HL-60/S4 treated with phorbol 12-myristate 13-acetate at 8.2 ng/mL for 4 days and 3 days (cell line): ENCODE measurements around the gene KCNK18.
"Not testable (repeated sequence)": the region's sequence is repeated elsewhere in the genome, so short reads cannot be mapped to it uniquely, and the experiment has no call there.

Experiments used
- in situ Hi-C: fragments of 300-500 bp; cut with MboI; formaldehyde crosslinking; loops from 2 replicates; pipeline ENCODE4 v1.15.0; 2022; ENCODE audit warnings: low sequenced_read_pairs

KCNK18 gene

DNA sequence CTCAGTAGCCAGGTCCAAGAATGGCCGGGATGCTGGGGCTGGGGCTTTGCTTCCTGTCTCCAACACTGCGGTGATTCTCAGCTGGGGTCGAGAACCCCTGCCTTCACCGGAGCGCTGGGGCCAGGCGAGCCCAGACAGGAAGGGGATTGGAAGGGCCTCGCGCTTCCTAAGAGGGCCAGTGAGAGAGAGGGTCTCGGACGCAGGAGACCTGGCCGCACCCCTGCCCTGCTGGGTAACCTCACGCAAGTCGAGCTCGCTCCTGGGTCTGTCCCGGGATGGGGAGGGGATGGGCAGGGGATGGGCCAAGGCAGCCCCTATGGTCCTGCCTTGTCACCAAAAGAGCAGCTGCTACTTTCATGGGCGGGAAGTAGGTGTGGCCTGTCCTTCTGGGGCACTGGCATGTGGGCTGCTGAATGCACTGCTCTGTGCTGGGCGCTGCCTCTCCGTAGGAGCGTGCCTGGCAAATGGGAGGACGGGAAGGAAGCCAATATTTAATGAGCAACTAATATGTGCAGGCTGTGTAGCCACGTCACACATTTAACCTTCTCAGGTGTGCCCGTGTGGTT lies 20.0 kb downstream of the KCNK18 start:
- in situ Hi-C loops: loop anchor here (25.0 kb wide), 1 partner anchor 1020 kb away; no protein-coding TSS in a partner anchor

- in situ Hi-C loops: loop anchor here (25.0 kb wide), 1 partner anchor 1019 kb away; no protein-coding TSS in a partner anchor
Observed at GRCh38 chr10:117218654-117219053, 21.4 kb downstream of the KCNK18 start.

DNA sequence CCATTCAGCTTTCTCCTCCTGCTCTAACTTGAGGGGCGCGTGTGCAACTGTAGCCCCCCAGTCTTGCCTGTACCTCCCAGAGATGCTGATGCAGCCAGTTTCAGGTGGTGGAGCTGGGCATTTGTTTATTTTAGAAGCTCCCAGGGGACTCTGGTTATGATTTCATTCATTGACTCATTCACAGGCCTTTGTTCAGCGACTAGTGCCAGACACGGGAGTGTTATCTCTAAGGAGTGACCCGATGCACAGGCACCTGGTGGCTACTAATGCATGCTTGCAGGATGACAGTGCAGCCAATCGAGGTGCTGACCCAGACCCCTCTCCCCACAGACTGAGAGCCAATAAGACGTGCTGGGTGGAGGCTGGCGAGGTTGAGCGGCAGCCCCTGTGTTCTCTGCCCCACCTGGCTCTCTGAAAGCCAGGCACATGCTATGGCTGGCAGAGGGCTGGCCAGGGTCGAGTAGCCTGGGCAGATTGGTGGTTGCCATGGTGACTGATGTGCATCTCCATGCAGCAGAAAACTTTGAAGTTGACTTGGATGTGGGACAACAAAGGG lies 23.9 kb downstream of the KCNK18 start:
- in situ Hi-C loops: loop anchor here (10.0 to 25.0 kb wide), 2 partner anchors 94 to 1016 kb away; no protein-coding TSS in a partner anchor

GRCh38 chr10:117222552-117222951 lies 25.3 kb downstream of the KCNK18 start:
- in situ Hi-C loops: loop anchor here (10.0 to 25.0 kb wide), 2 partner anchors 92 to 1015 kb away; no protein-coding TSS in a partner anchor

GRCh38 chr10:117222976-117223692 lies 25.8 kb downstream of the KCNK18 start:
- in situ Hi-C loops: loop anchor here (10.0 to 25.0 kb wide), 2 partner anchors 92 to 1014 kb away; no protein-coding TSS in a partner anchor

DNA sequence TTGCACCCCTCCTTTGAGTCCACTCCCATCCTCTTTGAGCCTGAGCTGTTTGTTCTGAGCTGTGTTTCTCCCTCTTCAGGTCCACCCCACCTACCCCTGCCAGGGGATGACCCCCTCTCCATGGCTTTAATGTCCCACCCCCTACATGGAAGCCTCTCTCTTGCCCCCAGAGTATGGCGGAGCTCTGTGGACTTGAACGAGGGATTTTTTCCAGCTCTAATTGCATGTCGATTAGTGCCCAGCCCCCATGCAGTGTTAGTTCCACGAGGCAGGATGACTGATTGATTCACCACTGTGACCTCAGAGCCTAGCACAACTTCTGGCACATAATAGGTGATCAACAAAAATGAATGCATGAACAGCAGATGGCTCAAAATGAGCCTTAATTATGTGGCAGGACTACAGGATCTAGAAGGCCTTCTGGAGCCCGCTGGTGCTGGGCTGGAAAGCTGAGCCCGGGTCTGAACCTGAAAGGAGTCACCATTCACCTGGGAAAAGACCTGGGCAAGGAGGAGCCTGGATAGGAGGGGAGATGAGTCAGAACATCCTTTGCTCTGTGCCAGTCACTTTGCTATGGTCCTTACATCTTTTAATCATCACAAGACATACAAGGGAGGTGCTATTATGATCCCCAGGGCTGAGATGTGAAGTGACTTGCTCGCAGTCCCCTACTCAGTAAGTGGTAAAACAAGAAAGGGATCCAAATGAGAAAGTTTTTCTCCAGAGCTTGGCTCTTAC lies 26.6 kb downstream of the KCNK18 start:
- in situ Hi-C loops: loop anchor here (10.0 to 25.0 kb wide), 2 partner anchors 91 to 1013 kb away; no protein-coding TSS in a partner anchor

DNA sequence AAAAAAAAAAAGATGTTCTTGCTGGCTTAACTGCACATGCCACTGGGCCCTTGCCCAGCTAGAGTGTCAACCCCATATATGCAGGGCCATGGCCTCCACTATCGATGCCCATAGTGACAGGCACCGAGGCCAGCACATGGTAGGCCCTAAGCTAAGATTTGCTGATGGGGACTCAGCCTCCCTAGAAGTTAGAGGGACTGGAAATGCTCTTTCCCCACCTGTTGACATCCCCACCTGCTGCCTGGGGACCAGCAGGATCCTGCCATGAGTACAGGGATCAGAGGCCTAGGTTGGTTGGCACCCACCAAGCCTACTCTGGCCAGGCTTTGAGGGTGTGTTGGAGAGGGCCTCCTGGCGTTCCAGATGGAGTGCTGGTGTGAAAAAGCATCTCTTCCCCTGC lies 27.6 kb downstream of the KCNK18 start:
- in situ Hi-C loops: loop anchor here (10.0 to 25.0 kb wide), 2 partner anchors 90 to 1012 kb away; no protein-coding TSS in a partner anchor

DNA sequence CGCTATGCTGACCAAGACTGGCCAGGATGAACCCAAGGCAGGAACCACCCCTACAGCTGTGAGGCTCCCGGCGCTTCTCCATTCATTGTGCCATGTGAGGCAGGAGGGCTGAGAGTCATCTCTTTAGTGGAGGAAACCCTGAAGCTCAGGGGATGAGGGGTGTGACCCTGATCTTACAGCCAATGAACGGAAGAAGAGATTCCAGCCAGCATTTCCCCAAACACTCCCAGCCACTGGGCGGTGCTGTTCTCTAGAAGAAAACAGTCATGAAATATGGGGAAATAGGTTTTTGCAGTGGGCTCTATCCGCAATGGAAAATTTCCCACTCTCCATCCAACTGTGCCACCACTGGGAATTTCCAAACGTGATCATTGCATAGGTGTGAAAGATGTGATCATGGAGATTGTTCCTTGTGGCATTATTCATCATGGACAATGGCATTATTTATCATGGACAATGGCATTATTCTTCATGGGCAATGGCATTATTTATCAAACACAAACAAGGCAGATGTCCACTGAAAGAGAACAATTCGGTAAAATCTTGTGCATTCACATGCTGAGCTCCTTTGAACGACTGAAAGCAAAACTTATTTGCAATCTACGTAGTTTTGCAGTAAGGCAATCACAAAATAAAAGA lies 29.6 kb downstream of the KCNK18 start:
- in situ Hi-C loops: loop anchor here (10.0 kb wide), 1 partner anchor 88 kb away; no protein-coding TSS in a partner anchor

- in situ Hi-C loops: loop anchor here (10.0 kb wide), 1 partner anchor 87 kb away; no protein-coding TSS in a partner anchor
Observed at GRCh38 chr10:117228210-117228609, 30.9 kb downstream of the KCNK18 start.

DNA sequence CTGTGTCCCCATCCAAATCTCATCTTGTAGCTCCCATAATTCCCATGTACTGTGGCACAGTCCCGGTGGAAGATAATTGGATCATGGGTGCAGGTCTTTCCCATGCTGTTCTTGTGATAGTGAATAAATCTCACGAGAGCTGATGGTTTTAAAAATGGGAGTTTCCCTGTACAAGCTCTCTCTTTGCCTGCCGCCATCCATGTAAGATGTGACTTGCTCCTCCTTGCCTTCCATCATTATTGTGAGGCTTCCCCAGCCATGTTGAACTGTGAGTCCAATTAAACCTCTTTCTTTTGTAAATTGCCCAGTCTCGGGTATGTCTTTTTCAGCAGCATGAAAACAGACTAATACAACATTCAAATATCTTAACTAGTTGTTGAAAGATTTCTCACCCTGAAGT lies 32.8 kb downstream of the KCNK18 start:
- in situ Hi-C loops: not testable (repeated sequence)

DNA sequence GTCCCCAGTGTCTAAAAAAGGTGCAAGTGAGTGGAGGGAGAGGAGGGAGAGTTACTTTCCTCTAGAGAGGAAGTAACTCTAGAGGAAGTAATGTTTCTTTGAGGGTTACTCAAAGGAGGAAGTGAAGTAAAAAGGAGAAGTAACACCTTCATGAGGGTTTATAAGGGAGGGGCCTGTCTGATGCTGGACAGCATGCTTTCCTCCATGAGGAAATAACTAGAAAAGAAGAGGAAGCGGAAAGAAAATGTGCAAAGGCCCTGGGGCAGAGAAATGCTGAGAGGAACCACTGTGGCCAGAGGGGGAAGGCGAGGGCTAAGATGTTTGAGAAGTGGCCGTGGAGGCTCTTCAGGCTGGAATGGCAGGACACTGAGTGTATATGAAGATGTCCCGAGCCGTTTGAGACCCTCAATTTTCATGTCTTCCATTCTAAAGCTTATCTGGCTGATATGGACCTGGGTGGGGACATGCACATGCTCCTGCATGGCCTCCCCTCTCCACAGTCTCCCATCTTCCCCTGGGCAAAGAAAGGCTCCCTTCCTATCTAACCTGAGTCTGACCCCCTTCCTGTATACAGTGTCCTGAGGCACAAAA lies 40.2 kb downstream of the KCNK18 start:
- in situ Hi-C loops: no loop called here

GRCh38 chr10:117239051-117239450 lies 41.8 kb downstream of the KCNK18 start:
- in situ Hi-C loops: no loop called here

DNA sequence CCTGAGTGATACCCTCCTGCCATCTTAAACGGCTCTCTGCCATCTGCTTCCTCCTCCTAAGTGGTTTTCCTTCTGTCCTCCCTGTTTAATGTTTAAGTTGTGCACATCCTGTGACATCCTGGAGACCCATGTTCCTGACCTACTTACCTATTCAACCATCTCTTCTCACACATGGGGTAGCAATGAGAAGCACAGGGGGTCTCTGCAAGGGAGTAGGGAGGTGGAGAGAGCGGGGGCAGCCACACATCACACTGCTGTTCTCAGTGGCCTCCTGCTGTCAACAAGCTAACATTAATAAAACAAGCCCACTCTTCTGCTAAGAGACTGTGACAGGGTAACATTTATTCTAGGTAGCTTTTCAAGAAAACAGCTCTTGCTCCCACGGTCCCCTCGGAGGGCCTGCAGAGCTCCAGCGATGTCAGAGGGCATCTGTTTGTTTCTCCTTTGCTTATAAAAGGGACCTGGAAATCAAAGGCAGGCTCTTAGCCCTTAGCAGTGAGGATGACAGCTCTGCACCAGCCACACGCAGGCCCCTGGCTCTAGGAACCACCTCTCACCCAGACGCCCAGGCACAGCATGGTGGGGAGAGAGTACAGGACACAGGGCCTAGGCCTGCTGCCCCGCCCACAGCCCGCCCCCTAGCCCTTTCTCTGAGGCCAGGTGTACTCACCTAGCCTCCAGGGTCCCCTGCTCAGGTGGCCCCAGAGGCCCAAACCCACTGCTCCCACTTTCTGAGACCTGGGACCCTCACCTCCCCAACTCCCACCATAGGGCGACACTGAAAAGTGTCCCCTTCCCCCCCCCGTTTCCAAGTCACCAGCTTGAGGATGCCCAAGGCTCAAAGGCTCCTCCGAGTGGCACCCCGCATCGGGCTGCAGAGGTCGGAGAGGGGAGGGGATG lies 42.7 kb downstream of the KCNK18 start:
- in situ Hi-C loops: no loop called here

DNA sequence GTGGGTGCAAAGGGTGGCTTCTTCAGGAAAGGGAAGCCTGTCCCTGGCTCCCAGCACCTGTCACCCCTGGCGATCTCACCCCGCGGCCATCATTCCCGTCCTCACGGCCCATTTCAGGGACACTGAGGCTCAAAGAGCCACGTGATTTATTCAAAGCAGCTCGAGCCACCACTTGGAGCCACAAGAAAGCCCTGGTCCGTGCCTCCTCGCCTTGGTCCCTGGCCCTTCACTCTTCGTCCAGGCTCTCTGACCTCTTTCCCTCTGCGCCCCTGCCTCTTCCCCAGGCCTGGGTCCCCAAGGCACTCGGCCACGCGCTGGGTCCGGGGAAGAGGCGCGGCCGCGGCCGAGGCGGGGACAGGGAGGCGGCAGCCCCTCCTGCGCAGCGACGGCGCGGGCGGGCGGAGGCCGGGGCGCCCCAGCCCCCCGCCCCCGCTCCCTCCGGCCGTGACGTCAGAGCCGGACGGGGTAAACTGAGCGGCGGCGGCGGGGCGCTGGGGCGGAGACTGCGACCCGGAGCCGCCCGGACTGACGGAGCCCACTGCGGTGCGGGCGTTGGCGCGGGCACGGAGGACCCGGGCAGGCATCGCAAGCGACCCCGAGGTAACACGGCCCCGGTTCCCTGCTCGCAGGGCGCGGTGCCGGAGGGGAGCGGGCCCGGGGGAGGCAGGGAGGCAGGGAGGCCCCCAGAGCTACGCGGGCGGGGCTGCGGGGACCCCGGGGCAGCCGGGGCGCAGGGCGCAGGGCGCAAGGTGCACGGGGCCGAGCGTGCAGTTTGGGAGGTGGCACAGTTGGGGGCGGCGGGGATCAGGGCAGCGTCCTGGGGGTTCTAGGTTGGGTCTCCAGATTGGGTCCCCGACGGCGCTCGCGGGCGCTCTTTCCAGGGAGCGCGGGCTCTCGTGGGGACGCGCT lies 43.6 kb downstream of the KCNK18 start, which contains the start of gene SLC18A2:
SLC18A2 (plus strand) TSS at position 494 of the 909 bp plus-strand sequence. CDS start 580 bp downstream, outside the sequence.
- in situ Hi-C loops: no loop called here

- in situ Hi-C loops: no loop called here
Observed at GRCh38 chr10:117241541-117242462, 44.5 kb downstream of the KCNK18 start.

DNA sequence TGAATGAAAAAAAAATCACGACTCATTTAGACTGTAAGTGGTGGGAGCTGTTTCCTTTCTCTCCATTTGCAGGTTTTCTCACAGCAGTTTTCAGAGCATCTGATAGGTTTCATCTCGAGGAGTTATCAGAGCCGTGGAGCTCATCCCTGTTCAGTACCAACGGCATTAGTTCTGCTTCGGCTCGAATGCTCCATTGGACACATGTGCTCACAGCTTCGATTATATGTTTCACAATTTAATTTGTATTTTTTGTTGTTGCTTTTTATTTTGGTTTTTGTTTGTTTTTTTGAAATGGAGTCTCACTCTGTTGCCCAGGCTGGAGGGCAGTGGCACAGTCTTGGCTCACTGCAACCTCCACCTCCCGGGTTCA lies 45.2 kb downstream of the KCNK18 start:
- in situ Hi-C loops: no loop called here
